Mesodermal cell (in vitro differentiated cells): ENCODE data around the gene PIWIL4.

Experiments
- H3K27ac ChIP-seq: 2 replicates; pipeline ENCODE4 v1.7.0; 2013; ENCODE audit warnings: mild to moderate bottlenecking, low read depth, low read length, moderate library complexity; ENCODE audit not compliant: severe bottlenecking
- H3K36me3 ChIP-seq: 2 replicates; pipeline ENCODE4 v1.7.1; 2013; ENCODE audit warnings: mild to moderate bottlenecking, low read length, moderate library complexity; ENCODE audit not compliant: control insufficient read depth, insufficient read depth
- H3K4me1 ChIP-seq: one replicate; pipeline ENCODE4 v1.7.1; 2013; ENCODE audit warnings: mild to moderate bottlenecking, low read length; ENCODE audit not compliant: insufficient read depth, control insufficient read depth, poor library complexity, severe bottlenecking
- H3K4me3 ChIP-seq: 2 replicates; pipeline ENCODE4 v1.7.0; 2013; ENCODE audit warnings: low read length, control low read depth, mild to moderate bottlenecking; ENCODE audit not compliant: insufficient read depth, poor library complexity, severe bottlenecking; ENCODE audit errors: extremely low read depth
- H3K9me3 ChIP-seq: 2 replicates; pipeline ENCODE4 v1.7.1; 2013; ENCODE audit warnings: mild to moderate bottlenecking, low read length, moderate library complexity; ENCODE audit not compliant: control insufficient read depth
- WGBS, 2 experiments: methylation state at CpG; one replicate each; pipeline ENCODE4 v1.1.5; 2013; ENCODE audit warnings: missing lambda C conversion rate in 2 of 2; ENCODE audit not compliant: insufficient coverage in 2 of 2; 5-methylcytosine and 5-hydroxymethylcytosine counted together

The PIWIL4 gene

GRCh38 chr11:94533696-94534630 is 33.2 kb upstream of the PIWIL4 start:
- no peaks in the 10 kb centered on the region for H3K9me3 ChIP-seq
- no peaks in the 10 kb centered on the region for H3K4me1 ChIP-seq
- H3K27ac ChIP-seq = no peak overlapping the region
- 73 to 82% methylated on average over 3 to 4 of the region's 6 CpGs for WGBS, 2 experiments
- H3K4me3 ChIP-seq = no peak overlapping the region
- H3K36me3 ChIP-seq = no peaks in the 10 kb centered on the region

- Histone ChIP-seq H3K27ac (no peak overlapping the region), H3K36me3 (no peaks in the 10 kb centered on the region), H3K4me3 (no peak overlapping the region), H3K4me1 (no peaks in the 10 kb centered on the region), H3K9me3 (no peaks in the 10 kb centered on the region)
Measured at GRCh38 chr11:94536386-94536785, 30.8 kb upstream of the PIWIL4 start.

- WGBS, 2 experiments = 78 to 81% methylated on average over 3 of the region's 3 CpGs
- no peak overlapping the region for H3K27ac ChIP-seq
- no peaks in the 10 kb centered on the region for H3K36me3 ChIP-seq
- no peaks in the 10 kb centered on the region for H3K9me3 ChIP-seq
- no peak overlapping the region for H3K4me3 ChIP-seq
- H3K4me1 ChIP-seq = no peaks in the 10 kb centered on the region
Measured at GRCh38 chr11:94537031-94537600, 30.1 kb upstream of the PIWIL4 start.

GRCh38 chr11:94539420-94539819 is 27.7 kb upstream of the PIWIL4 start:
- H3K4me1 ChIP-seq = no peaks in the 10 kb centered on the region
- H3K4me3 ChIP-seq = no peak overlapping the region
- 33% methylated on average over 1 of the region's 1 CpG; no CpG with 5 or more reads in 1 of the 2 experiments for WGBS, 2 experiments
- no peaks in the 10 kb centered on the region for H3K9me3 ChIP-seq
- H3K36me3 ChIP-seq = no peaks in the 10 kb centered on the region
- H3K27ac ChIP-seq = no peak overlapping the region

- WGBS, 2 experiments = 1 to 2% methylated on average over 76 to 100 of the region's 109 CpGs
- Histone ChIP-seq H3K36me3 (no peaks in the 10 kb centered on the region), H3K27ac (peak within 1 kb of the TSS; percentile 92), H3K4me3 (peak within 1 kb of the TSS; percentile 57), H3K9me3 (no peaks in the 10 kb centered on the region), H3K4me1 (no peaks in the 10 kb centered on the region)
Measured at GRCh38 chr11:94543695-94544645, 23.2 kb upstream of the PIWIL4 start, which contains the start of gene FUT4. FUT4 (plus strand) TSS chr11:94543921; CDS start chr11:94544134, 213 bp downstream.

GRCh38 chr11:94544646-94545263 is 22.4 kb upstream of the PIWIL4 start:
- 8 to 9% methylated on average over 30 to 40 of the region's 59 CpGs for WGBS, 2 experiments
- H3K4me3 ChIP-seq = peak overlapping the region; percentile 57
- no peaks in the 10 kb centered on the region for H3K4me1 ChIP-seq
- H3K9me3 ChIP-seq = no peaks in the 10 kb centered on the region
- no peaks in the 10 kb centered on the region for H3K36me3 ChIP-seq
- peak overlapping the region; percentile 92 for H3K27ac ChIP-seq

GRCh38 chr11:94545264-94546161 is 21.7 kb upstream of the PIWIL4 start:
- Histone ChIP-seq H3K9me3 (no peaks in the 10 kb centered on the region), H3K27ac (no peak overlapping the region), H3K4me3 (peak overlapping the region; percentile 57), H3K4me1 (no peaks in the 10 kb centered on the region), H3K36me3 (no peaks in the 10 kb centered on the region)
- 44 to 63% methylated on average over 46 to 51 of the region's 54 CpGs for WGBS, 2 experiments

GRCh38 chr11:94546162-94546470 is 21.1 kb upstream of the PIWIL4 start:
- WGBS, 2 experiments = no CpG with 5 or more reads among the region's 2 CpGs
- no peaks in the 10 kb centered on the region for H3K36me3 ChIP-seq
- H3K4me1 ChIP-seq = no peaks in the 10 kb centered on the region
- H3K27ac ChIP-seq = no peak overlapping the region
- no peaks in the 10 kb centered on the region for H3K9me3 ChIP-seq
- no peak overlapping the region for H3K4me3 ChIP-seq

GRCh38 chr11:94546886-94547285 is 20.3 kb upstream of the PIWIL4 start:
- no peaks in the 10 kb centered on the region for H3K9me3 ChIP-seq
- no peaks in the 10 kb centered on the region for H3K4me1 ChIP-seq
- H3K36me3 ChIP-seq = no peaks in the 10 kb centered on the region
- H3K4me3 ChIP-seq = no peak overlapping the region
- 100% methylated on average over 1 of the region's 1 CpG for WGBS, 2 experiments
- H3K27ac ChIP-seq = no peak overlapping the region
